GOT3 (cell line): ENCODE measurements around the gene PARP4.
"Not testable (repeated sequence)": the region's sequence is repeated elsewhere in the genome, so short reads cannot be mapped to it uniquely, and the experiment has no call there.

Source experiments
- DNase-seq: peaks from one replicate; lab custom pipeline; 2025; ENCODE audit warnings: mixed read lengths; lab: John Stamatoyannopoulos, UW

Gene PARP4

DNA sequence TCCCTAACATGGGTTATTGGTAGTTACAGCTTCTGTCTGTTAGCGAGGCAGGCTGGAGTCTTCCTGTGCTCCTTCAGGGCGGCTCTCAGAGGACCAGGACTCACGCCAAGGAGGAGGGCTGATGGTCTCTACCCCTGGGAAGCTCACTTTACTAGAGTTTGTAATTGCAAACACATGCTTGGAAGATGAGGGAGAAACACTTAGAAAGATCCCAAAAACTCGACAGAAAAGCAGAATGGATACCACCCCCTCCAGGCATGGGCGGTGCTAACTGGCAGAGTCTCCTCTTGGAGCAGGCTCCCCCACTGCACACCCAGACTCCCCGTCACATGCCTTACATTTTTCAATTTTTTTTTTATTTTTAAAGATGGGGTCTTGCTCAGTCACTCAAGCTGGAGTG lies 62.0 kb downstream of the PARP4 start:
- no peak for DNase-seq

DNA sequence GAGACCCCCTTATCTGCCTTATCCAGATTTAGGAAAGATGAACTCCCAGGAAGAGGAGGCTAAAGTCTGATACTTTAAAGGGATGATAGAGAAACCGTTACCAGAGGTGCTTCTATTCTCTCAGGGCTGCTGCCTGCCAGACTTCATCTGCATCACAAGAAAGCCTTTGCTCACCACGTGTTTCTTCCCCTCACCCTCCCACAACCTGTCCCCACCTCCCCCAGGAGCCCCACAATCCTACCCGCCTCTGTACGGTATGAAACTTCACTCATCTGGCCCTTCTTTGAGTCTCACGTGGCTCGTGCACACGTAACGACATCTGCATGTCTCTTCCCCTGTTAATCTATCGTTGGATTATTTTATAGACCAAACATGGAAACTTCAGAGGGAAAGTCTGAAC lies 67.7 kb downstream of the PARP4 start:
- DNase-seq: not testable (repeated sequence)

DNA sequence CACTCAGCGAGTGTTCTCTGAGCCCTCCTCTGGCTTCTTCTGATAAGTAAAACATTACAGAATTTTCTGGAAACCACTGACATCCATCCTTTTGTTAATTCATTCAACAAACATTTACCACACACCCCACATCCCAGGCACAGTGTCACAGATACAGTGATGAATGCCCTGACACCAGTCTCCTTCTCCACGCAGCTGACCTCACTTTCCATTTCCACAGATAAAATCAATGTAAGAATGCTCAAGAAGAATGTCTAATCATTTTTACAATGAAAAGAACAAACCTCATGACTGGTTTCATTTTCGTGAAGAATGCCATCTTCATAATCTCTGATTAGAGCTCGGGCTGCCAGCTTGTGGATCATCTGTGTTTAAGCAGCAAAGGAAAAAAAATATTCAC lies 69.2 kb downstream of the PARP4 start:
- no peak for DNase-seq

DNA sequence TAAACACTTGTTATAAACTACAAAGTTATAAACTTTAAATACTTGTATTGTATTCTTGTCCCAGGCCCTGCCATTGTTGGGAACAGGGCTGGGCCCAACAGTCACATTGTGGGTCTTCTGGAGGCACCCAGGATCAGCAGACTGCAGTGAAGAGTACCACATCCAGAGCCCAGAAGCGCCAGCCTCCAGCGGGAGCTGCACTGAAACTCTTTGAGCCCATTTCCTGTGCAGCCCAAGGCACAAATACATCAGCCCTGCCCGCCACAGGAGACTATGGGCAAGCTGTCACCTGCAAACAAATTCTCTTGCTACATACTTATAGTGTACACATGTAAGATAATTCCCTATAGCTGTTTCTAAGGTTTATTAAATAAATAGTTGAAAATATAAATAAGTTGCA lies 86.5 kb downstream of the PARP4 start:
- not testable (repeated sequence) for DNase-seq

DNA sequence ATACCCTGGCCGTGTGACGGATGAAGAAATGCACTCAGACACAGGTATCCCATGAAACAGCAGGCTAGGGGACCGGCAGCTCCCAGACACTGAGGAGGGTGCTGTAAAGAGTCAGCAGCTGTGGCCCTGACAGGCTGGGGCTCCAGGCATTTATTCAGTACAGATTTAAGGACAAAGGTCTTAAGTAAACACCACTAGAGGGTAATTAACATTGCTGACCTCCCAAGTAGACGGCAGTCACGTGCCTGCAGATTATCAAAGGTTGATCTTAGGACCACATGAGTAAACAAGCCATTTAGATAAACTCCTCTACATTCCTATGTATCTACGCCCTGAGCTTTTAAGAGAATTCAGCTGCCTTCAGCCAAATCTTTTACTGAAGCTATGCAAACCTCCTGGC lies 92.9 kb downstream of the PARP4 start:
- not testable (repeated sequence) for DNase-seq

DNA sequence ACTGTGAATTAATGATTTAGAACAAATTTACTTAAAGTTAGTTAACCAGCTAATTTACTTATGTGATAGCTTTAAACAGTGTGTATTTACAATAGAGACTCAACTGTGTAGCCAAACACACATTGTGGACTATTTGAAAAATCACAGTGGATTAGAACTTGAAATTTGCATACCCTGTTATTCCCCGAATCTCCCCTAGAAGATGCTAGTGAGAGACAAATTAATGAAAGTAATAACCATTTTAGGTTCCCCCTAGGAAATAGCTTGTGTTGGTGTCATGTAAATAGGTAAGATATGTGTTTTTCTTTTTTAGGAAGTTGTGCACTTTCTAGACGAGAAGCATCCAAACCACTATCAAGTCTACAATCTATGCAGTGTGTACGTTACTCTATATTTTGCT lies 104.7 kb downstream of the PARP4 start:
- no peak for DNase-seq

DNA sequence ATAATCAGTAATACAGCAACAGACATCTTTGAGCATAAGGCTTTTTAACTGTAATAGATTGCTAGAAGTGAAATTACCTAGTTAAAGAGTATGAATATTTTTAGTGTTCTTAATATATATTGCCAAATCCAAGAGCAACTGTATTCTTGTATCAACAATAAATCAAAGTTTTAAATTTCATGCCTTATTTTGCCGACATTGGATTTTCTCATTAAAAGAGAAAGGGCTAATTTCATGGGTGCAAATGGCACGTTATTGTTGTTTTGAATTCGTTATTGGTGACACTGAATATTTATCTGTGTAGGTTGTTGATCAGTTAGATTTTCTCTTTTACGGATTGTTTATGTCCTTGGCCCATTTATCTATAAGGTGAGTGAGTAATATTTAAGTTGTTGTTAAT lies 106.1 kb downstream of the PARP4 start:
- no peak for DNase-seq

DNA sequence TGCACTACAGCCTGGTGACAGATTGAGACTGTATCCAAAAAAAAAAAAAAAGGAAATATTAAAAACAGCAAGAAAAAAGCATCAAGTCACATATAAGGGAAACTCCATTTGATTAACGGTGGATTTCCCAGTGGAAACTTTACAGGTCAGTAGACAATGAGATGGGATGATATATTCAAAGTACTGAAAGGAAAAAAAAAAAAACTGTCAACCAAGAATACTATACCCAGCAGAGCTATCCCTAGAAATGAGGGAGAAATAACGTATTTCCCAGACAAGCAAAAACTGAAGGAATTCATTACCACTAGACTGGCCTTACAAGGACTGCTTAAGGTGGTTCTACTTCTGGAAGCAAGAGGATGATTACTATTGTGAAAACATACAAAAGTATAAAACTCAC lies 115.8 kb downstream of the PARP4 start:
- no peak for DNase-seq

DNA sequence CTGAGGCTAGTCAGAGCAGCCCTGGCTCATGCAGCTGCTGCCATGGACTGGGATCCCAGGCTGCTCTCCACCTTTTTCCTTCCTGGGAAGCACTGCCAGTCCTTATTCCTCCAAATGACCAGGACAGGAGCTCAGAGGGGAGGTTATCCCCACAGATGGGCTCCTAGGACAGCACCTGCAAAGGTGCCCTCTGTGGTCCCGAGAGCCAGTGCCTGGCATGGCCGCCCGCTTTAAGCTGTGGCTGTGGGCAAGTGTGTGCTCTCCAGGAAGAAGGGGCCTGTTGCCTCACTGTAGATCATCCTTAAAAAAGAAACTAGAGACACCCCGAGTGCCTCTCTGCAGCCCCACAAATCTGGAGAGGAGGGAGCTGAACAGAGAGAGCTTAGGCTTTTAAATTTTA lies 119.6 kb downstream of the PARP4 start:
- no peak for DNase-seq

DNA sequence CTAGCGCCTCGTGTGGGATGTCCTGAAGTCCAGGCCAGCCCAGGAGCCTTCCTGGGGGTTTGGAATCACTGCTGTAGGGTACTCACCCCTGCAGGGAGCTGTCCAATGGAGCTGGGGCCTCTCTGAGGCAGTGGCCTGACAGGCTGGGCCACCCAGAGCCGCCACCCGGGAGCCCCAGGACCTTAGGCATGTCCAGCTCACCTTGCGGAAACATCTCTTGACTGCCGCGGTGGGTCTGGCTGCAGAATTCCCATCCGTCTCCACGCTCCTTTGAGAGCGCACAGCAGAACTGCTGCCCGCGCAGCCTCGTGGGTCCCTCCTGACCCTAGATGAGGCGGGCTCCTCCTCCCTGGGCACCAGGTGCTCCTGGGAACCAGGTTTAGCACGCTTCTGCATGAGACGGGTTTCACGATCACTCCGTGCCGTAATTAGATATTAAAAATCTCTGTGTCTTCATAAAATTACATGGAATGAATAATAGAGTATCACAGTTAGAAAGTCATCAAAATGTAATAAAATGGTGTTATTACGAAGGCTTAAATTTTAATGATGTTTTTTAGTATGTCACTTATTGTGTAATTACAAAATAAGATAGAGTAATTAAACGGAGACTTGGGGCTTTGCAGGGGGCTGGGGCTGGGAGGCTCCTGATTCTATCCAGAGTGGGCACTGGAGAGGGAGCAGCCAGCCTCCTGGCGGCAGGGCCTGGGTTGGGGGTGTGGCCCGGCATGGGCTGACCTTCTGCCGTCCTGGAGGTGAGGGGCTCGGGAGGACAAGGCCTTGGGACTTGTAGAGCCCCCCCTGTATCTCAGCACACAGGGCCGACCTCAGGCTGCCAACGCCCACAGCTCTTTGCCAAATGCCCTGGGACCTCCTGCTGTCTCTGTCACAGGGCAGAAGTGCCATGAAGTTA lies 120.6 kb downstream of the PARP4 start:
- DNase-seq: not testable (repeated sequence)

DNA sequence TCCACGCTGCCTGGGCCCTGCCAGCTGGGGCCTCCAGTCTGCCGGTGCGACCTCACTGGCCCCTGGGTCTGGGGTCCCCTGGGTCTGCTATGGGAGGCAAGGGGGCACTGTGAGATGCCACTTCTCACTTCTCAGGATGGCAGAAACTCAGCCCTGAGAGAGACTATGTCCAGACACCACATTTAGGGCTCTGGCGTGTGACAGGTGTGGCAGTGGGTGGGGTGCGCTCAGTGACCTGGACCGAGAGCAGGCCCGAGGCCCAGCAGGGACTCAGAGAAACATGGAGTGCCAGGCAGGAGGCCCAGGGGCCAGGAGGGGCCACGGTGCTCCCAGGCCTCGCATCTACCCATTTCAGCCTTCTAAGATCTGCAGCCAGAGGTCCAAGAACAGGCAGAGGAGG lies 121.8 kb downstream of the PARP4 start:
- not testable (repeated sequence) for DNase-seq

DNA sequence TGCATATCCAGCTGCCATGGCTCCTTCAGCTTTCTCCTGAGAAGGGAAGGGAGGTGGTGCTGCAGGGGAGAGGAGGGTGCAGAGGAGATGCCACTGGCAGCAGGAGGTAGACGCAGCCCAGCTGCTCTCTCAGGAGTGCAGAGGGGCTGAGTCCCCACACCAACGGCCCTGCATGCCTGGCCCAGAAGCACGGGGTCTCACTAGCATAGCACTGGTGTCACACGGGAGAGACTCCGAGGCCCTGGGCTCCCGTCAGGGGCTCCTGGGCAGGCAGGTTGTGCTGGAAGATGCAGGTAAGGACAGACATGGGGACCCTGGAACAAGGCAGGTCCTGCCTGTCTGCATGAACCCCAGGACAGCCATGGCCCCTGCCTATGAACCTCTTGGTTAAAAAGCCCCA lies 123.1 kb downstream of the PARP4 start:
- no peak for DNase-seq

DNA sequence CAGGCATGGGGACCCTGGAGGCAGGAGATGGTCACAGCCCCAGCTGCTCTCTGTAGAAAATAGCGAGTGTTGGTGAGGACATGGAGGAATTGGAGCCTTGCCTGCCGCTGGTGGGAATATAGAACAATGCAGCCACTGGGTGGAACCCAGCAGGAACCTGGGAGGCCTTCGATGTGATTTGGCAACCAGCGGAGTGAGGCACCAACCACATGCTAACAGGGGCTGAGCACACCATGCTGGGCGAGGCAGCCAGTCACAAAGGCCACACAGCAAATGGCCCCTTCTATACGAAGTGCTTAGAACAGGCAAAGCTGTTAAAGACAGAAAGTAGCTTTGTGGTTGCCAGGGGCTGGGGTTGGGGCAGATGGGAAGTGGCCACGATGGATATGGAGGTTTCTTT lies 123.8 kb downstream of the PARP4 start:
- not testable (repeated sequence) for DNase-seq

DNA sequence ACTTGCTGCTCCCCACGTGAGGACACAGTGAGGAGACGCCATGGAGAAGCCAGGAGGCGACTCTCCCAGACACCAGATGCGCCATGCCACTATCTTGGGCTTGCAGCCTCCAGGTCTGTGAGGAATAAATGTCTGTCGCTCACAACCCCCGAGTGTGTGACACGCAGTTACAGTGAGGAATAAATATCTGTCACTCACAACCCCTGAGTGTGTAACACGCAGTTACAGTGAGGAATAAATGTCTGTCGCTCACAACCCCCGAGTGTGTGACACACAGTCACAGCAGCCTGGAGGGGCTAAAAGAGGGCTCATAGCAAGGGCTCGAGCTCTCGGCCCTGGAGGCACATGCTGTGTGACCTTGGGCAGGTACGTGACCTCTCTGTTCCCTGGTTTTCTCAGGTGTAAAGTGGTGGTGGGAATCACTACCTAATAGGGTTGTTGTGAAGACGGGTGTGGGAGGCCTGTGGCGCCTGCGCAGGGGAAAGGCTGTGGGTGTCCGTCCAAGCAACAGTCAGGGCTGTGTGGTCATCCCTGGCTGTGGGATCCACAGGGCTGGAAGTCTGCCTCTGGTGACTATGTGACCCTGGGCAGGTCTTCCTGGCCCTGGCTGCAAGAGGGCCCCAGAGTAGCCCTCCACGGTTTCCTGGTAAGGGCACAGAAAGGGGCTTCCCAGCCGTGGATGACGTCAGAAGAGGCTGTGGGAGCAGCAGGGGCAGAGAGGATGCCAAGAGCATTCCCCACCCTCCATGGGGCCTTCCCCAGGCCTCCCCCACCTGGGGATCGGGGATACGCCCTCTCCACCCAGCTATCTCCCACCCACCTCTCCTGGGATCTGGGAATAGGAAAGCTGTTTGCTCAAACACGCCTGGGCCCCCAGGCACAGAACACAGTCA lies 125.5 kb downstream of the PARP4 start:
- DNase-seq: no peak

DNA sequence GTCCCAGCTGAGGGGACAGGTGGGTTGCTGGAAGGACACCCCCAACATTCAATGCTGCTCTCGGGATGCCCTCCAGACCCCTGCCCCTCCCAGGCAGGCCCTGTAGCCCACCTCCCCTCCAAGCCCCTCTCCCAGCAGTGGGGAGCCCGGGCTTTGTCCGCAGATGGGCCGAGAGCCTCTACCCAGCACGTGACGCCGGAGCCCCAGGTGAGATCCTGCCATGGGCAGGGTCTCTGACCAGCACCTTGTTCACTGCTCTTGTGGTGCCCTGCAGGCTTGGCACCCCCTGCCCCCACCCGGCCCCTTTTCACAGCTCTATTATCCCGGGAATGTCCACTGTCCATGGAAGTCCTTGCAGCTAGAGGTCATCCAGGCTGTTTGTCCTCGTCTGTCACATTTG lies 126.7 kb downstream of the PARP4 start:
- DNase-seq: no peak

DNA sequence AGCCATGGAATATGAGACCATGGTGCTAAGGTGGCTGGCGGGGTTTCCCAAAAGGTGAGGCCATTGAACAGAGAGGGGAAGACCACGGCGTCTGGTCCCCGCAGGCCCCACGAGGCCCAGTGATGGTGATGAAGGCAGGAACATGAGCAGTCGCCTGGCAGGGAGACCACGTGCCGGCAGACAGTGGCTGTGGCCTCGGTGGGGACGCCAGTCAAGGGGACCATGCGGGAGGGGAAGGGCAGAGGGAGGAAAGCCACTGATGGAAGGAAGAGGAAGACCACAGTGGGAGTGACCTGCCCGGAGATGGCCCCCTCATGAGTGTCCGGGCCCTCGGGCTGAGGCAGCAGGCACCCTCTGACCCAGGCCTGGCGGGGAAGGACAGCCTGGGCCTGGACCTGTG lies 127.6 kb downstream of the PARP4 start:
- DNase-seq: not testable (repeated sequence)

DNA sequence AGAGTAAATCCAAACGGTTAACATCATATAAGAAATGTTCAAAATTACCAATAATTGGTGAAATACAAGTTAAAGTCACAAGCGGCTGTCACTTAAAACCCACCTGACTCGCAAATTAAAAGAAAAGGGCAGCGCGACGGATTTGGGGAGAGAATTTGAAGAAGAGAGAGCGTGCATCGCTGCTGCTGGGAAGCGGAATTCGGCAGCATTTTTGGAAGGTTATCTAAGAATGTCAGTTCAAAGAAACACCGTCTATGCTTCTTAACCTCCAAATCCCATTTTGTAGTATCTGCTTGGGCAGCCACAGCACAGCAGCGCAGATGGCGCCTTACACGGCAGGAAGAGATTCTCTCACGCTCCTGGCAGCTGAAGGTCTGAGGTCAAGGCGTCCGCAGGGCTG lies 128.5 kb downstream of the PARP4 start:
- DNase-seq: not testable (repeated sequence)

DNA sequence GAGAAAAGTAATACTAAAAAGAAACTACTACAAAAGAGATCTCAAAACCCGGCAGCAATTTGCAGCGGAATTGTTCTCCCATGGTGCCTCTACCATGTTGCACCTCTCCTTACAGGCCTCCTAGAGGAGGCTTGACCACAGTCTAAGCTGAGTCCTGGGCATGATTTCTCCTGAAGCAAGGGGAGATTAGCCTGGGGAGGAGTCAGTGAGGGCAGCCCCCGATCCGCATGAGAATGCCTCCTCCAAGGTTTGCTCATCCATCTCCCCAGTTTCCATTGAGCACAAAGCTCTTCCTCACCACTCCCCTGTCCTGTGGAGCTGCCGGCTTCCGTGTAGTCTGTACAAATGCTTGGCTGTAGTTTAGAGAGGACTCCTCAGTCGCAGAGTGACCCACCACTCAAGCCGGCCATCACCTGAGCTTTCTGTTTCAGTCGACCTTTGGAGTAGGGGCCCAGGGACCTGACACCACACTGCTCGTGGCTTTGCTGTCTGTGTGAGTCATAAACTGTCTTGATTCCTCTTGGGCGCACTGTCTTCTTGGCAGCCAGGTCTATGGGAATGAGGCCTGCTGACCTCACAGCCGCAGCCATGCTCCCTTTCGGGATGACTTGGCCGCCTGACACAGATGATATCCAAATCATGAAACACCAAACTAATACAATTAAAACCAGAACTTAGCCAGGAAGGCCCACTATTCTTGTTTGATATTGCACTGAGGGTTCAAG lies 130.9 kb downstream of the PARP4 start:
- peak; percentile 17 for DNase-seq

DNA sequence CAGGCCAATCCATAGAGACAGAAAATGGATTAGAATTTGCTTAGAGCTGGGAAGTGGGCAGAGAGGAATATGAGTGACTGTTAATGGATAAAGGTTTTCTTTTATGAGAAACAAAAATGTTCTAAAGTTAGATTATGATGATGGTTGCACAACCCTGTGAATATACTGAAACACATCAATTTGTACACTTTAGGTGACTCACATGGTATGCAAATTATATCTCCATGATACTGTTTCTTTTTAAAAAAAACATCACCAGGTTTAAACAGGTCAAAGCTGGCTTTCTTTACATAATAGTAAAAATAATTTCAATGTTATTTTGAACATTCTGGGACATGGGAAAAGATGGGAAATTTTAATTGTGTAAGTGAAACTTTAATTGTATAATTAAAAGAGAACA lies 131.7 kb downstream of the PARP4 start:
- not testable (repeated sequence) for DNase-seq

DNA sequence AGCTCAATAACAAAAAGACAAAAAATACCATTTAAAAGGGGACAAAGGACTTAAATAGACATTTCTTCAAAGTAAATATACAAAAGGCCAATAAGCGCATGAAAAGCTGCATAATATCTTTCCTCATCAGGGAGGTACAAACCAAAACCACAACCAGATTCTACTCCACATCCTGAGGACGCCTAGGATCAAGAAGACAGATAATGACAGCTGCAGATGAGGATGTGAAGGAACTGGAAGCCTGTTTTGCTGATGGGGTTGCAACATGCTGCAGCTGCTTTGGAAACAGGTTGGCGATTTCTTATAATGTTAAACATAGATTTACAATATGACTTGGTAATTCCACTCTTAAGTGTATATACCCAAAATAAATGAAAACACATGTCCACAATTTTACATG lies 132.4 kb downstream of the PARP4 start:
- not testable (repeated sequence) for DNase-seq

DNA sequence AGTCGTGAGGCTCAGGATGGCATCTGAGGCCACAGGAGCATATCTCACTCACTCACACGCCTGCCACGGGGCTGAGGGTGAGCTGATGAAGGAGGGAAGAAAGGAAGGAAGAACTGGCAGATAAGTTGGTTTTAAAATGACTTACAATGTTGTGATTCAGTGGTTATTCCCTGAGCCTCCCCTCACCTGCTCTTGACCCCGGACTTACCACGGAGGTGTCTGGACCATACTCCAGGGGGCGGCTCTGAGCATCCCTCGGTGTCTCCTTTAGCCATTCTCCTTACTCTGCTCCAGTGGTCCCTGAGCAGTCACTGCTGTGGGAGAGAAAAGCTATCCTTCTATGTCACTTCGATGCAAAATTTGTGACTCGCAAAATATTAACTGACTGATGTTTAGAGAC lies 141.3 kb downstream of the PARP4 start:
- not testable (repeated sequence) for DNase-seq
